Memory B cell (primary cell): ENCODE results near the gene PPP3CB.

ENCODE experiments used
- ATAC-seq: fragments of 150-1000 bp; cut with Tn5 transposase; 2 replicates; pipeline ENCODE4 v1.10.0; 2021; ENCODE audit warnings: low read depth, mild to moderate bottlenecking, moderate library complexity
- DNase-seq, 2 donors: peaks; one replicate each; pipeline ENCODE4 v3.0.0; 2022; ENCODE audit warnings: low spot score in 2 of 2
- H3K27ac Mint-ChIP-seq: one replicate; pipeline ENCODE4 v1.8.0; 2022; ENCODE audit warnings: mild to moderate bottlenecking, moderate library complexity, mixed read lengths
- H3K27me3 Mint-ChIP-seq: one replicate; pipeline ENCODE4 v1.8.0; 2022; ENCODE audit warnings: mixed read lengths
- H3K36me3 Mint-ChIP-seq: one replicate; pipeline ENCODE4 v1.8.0; 2022; ENCODE audit warnings: mild to moderate bottlenecking, mixed read lengths
- H3K4me1 Mint-ChIP-seq: one replicate; pipeline ENCODE4 v1.8.0; 2022; ENCODE audit warnings: mixed read lengths
- H3K4me3 Mint-ChIP-seq: one replicate; pipeline ENCODE4 v1.8.0; 2022; ENCODE audit warnings: mild to moderate bottlenecking, moderate library complexity, mixed read lengths
- H3K9me3 Mint-ChIP-seq: one replicate; pipeline ENCODE4 v1.8.0; 2022; ENCODE audit warnings: mixed read lengths

Gene PPP3CB

GRCh38 chr10:73501651-73502050 lies 5.8 kb upstream of the PPP3CB start:
- H3K4me3 Mint-ChIP-seq, result peak overlapping the region; percentile 40
- no peaks in the 10 kb centered on the region for H3K27me3 Mint-ChIP-seq
- peak; percentile 81 for ATAC-seq
- peaks cover 19% of the 10 kb centered on the region for H3K36me3 Mint-ChIP-seq
- DNase-seq, result no peak
- H3K9me3 Mint-ChIP-seq, result no peaks in the 10 kb centered on the region
- peaks cover 29% of the 10 kb centered on the region for H3K4me1 Mint-ChIP-seq
- peak overlapping the region; percentile 73 for H3K27ac Mint-ChIP-seq

DNA sequence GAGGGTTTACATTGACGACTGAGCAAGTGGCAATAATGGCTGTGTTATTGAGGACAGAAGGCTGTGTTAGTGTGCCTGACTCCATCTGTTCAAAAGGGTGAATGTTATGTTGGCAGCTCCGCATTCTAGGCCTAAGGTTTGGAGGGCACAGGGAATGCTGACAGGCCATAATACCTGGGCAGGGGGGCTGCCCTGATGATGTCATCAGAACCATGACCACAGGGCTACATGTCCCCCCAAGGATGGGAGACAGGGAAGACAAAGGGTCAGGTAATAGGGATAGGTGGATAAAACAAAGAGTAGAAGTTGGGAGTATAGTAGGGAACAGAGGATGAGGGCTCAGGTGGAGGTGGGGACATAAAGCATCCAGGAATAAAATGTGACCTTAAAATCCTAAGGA lies 1.8 kb upstream of the PPP3CB start:
- no peak for ATAC-seq
- Mint-ChIP-seq H3K4me3 (no peak overlapping the region), H3K27ac (no peak overlapping the region)

GRCh38 chr10:73495226-73495883 lies 469 bp downstream of the PPP3CB start:
- H3K4me3 Mint-ChIP-seq, result peak overlapping the region; percentile 89
- H3K27ac Mint-ChIP-seq, result peak overlapping the region; percentile 91
- peak; percentile 77 for ATAC-seq
- no peaks in the 10 kb centered on the region for H3K36me3 Mint-ChIP-seq
- peaks cover 33% of the 10 kb centered on the region for H3K4me1 Mint-ChIP-seq
- no peaks in the 10 kb centered on the region for H3K27me3 Mint-ChIP-seq
- H3K9me3 Mint-ChIP-seq, result no peaks in the 10 kb centered on the region
- DNase-seq, result peak; percentile 74 to 75

More for the DNA sequence above, 1.8 kb upstream of the PPP3CB start:
- peaks cover 5% of the 10 kb centered on the region for H3K36me3 Mint-ChIP-seq
- no peak for DNase-seq
- H3K27me3 Mint-ChIP-seq, result no peaks in the 10 kb centered on the region
- H3K9me3 Mint-ChIP-seq, result no peaks in the 10 kb centered on the region
- H3K4me1 Mint-ChIP-seq, result peaks cover 40% of the 10 kb centered on the region

DNA sequence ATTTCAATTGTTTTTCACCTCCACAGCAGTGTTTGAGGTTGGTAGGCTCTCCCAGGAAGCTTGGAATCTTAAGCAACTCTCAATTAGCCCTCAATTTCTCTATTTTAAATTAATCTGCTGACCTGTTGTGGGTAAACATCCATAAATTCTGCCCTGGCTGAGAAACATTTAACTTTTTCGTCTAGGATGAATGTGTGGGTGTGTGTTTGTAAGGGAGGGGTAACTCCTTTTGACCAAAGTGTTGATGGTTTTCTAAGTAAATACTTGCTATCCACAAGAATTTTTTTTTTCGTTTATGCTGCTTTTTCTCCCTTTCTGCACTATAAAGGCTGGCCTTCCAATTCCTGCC lies 973 bp downstream of the PPP3CB start:
- H3K27me3 Mint-ChIP-seq, result no peaks in the 10 kb centered on the region
- DNase-seq (no peak), ATAC-seq (no peak)
- H3K4me3 Mint-ChIP-seq, result peak overlapping the region; percentile 89
- H3K27ac Mint-ChIP-seq, result peak overlapping the region; percentile 91
- no peaks in the 10 kb centered on the region for H3K9me3 Mint-ChIP-seq
- H3K4me1 Mint-ChIP-seq, result peaks cover 36% of the 10 kb centered on the region
- H3K36me3 Mint-ChIP-seq, result no peaks in the 10 kb centered on the region

GRCh38 chr10:73494213-73494612 lies 1.6 kb downstream of the PPP3CB start:
- no peaks in the 10 kb centered on the region for H3K9me3 Mint-ChIP-seq
- peak overlapping the region; percentile 83 for H3K27ac Mint-ChIP-seq
- peaks cover 40% of the 10 kb centered on the region for H3K4me1 Mint-ChIP-seq
- H3K4me3 Mint-ChIP-seq, result peak overlapping the region; percentile 75
- DNase-seq, result no peak
- no peak for ATAC-seq
- no peaks in the 10 kb centered on the region for H3K27me3 Mint-ChIP-seq
- no peaks in the 10 kb centered on the region for H3K36me3 Mint-ChIP-seq

GRCh38 chr10:73493781-73494180 lies 2.0 kb downstream of the PPP3CB start:
- H3K27ac Mint-ChIP-seq, result peak overlapping the region; percentile 83
- no peak for ATAC-seq
- peak overlapping the region; percentile 75 for H3K4me3 Mint-ChIP-seq
- no peaks in the 10 kb centered on the region for H3K9me3 Mint-ChIP-seq
- peaks cover 3% of the 10 kb centered on the region for H3K36me3 Mint-ChIP-seq
- no peak for DNase-seq
- peaks cover 43% of the 10 kb centered on the region for H3K4me1 Mint-ChIP-seq
- H3K27me3 Mint-ChIP-seq, result no peaks in the 10 kb centered on the region

GRCh38 chr10:73486601-73487000 lies 9.2 kb downstream of the PPP3CB start:
- Mint-ChIP-seq H3K4me1 (peaks cover 19% of the 10 kb centered on the region), H3K4me3 (no peak overlapping the region), H3K36me3 (peaks cover 13% of the 10 kb centered on the region), H3K27ac (no peak overlapping the region), H3K27me3 (no peaks in the 10 kb centered on the region), H3K9me3 (no peaks in the 10 kb centered on the region)
- DNase-seq (no peak), ATAC-seq (no peak)

- Mint-ChIP-seq H3K27me3 (no peaks in the 10 kb centered on the region), H3K27ac (no peak overlapping the region), H3K4me1 (peaks cover 21% of the 10 kb centered on the region), H3K4me3 (no peak overlapping the region), H3K9me3 (no peaks in the 10 kb centered on the region), H3K36me3 (peaks cover 13% of the 10 kb centered on the region)
- ATAC-seq (no peak), DNase-seq (no peak)
Measured at GRCh38 chr10:73485320-73485719, 10.5 kb downstream of the PPP3CB start.

DNA sequence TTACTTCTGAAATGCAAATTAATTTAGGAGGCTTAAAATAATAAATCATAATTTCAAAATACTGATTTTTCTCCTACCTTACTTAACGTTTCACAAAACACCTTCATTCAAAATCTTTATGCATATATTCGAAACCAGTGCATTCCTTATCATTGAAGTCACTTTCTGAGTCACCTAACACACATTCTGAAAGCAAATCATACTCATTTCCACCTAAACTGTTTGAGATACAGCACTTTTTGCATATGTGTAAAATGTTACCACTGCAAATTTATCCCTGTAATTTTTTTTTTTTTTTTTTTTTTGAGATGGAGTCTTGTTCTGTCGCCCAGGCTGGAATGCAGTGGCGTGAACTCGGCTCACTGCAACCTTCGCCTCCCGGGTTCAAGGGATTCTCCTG lies 15.7 kb downstream of the PPP3CB start:
- Mint-ChIP-seq H3K36me3 (peaks cover 12% of the 10 kb centered on the region), H3K27me3 (no peaks in the 10 kb centered on the region), H3K4me3 (peak overlapping the region; percentile 17), H3K4me1 (peaks cover 14% of the 10 kb centered on the region), H3K9me3 (no peaks in the 10 kb centered on the region), H3K27ac (peak overlapping the region; percentile 55)
- ATAC-seq (no peak), DNase-seq (no peak)

- ATAC-seq (no peak), DNase-seq (no peak)
- Mint-ChIP-seq H3K4me1 (peaks cover 14% of the 10 kb centered on the region), H3K27me3 (no peaks in the 10 kb centered on the region), H3K36me3 (peaks cover 18% of the 10 kb centered on the region), H3K4me3 (no peak overlapping the region), H3K27ac (peak overlapping the region; percentile 65), H3K9me3 (no peaks in the 10 kb centered on the region)
Measured at GRCh38 chr10:73478636-73479035, 17.2 kb downstream of the PPP3CB start.

DNA sequence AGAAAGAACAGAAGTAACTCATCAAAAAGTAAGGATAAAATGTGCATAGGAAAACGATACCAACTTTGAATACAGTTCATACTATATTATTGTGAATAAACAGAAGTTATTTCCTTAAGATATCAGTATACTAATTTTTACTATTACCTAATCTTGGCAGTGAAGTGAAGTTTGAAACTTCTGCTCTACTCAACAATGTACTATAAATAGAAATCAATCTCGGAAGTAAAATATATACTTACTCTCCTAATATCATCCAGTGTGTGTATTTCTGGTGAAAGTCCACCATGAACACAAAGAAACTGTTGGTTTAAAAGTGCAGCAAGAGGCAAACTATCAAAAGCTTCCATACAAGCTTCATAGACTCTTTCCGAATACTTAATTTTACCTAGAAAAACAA lies 24.6 kb downstream of the PPP3CB start:
- Mint-ChIP-seq H3K4me1 (peaks cover 8% of the 10 kb centered on the region), H3K9me3 (no peaks in the 10 kb centered on the region), H3K4me3 (no peak overlapping the region), H3K27ac (no peak overlapping the region), H3K36me3 (peaks cover 26% of the 10 kb centered on the region), H3K27me3 (no peaks in the 10 kb centered on the region)
- ATAC-seq (no peak), DNase-seq (no peak)

GRCh38 chr10:73469579-73469978 lies 26.2 kb downstream of the PPP3CB start:
- ATAC-seq, result no peak
- Mint-ChIP-seq H3K9me3 (no peaks in the 10 kb centered on the region), H3K4me1 (peaks cover 8% of the 10 kb centered on the region), H3K27ac (no peak overlapping the region), H3K4me3 (no peak overlapping the region), H3K36me3 (peaks cover 21% of the 10 kb centered on the region), H3K27me3 (no peaks in the 10 kb centered on the region)
- no peak for DNase-seq

- Mint-ChIP-seq H3K9me3 (no peaks in the 10 kb centered on the region), H3K36me3 (peaks cover 23% of the 10 kb centered on the region), H3K4me3 (no peak overlapping the region), H3K27me3 (no peaks in the 10 kb centered on the region), H3K4me1 (peaks cover 6% of the 10 kb centered on the region), H3K27ac (no peak overlapping the region)
- ATAC-seq (no peak), DNase-seq (no peak)
Measured at GRCh38 chr10:73467206-73467605, 28.6 kb downstream of the PPP3CB start.

GRCh38 chr10:73465978-73466726 lies 29.7 kb downstream of the PPP3CB start:
- Mint-ChIP-seq H3K9me3 (no peaks in the 10 kb centered on the region), H3K27me3 (no peaks in the 10 kb centered on the region), H3K4me1 (peaks cover 6% of the 10 kb centered on the region), H3K4me3 (no peak overlapping the region), H3K27ac (no peak overlapping the region), H3K36me3 (peaks cover 22% of the 10 kb centered on the region)
- ATAC-seq (no peak), DNase-seq (no peak)

DNA sequence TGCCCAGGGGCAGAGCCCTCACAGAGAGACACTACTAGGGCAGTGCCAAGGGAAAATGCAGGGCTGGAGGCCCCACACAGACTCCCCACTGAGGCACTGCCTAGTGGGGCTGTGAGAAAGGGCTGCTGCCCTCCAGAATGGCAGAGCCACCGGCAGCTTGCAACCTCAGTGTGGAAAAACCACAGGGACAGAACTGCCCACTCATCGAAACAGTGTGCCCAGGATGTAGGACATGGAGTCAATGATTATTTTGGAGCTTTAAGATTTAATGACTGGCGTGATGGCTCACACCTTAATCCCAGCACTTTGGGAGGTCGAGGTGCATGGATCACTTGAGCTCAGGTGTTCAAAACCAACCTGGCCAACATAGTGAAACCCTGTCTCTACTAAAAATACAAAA lies 34.9 kb downstream of the PPP3CB start:
- Mint-ChIP-seq H3K27ac (no peak overlapping the region), H3K4me1 (peaks cover 2% of the 10 kb centered on the region), H3K27me3 (no peaks in the 10 kb centered on the region), H3K4me3 (no peak overlapping the region), H3K9me3 (no peaks in the 10 kb centered on the region), H3K36me3 (peaks cover 18% of the 10 kb centered on the region)
- no peak for ATAC-seq
- no peak for DNase-seq
